Measurements from ENCODE around the gene ANTXR1. TPM values are rescaled to one million over a fixed set of nuclear protein-coding genes. Genes with fewer than 3 reads are reported as not detected.

The ANTXR1 gene
- total RNA-seq, 1 donor from 2014 or later: 43.1 TPM

DNA sequence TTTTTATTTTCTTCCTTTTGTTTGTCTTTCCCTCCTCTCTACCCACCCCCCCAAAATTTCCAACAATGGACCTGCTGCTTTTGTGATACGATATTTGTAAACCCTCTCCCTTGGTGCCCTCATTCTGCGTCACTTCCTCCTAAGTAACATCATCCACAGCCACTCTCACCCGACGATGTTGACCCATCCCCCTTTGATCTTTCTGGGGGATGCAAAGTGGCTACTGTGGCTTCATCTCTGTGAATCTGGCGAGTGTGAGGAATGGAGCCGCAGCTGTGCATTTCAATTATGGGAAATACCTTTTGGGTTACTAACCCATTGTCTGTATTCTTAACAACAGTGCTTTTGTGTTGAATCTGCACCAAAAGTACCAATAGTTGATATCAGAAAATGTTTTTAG lies 19.4 kb downstream of the ANTXR1 start:
- peak; percentile 52 for DNase-seq (ENCODE audit: extremely low read depth, low read depth, low spot score)

DNA sequence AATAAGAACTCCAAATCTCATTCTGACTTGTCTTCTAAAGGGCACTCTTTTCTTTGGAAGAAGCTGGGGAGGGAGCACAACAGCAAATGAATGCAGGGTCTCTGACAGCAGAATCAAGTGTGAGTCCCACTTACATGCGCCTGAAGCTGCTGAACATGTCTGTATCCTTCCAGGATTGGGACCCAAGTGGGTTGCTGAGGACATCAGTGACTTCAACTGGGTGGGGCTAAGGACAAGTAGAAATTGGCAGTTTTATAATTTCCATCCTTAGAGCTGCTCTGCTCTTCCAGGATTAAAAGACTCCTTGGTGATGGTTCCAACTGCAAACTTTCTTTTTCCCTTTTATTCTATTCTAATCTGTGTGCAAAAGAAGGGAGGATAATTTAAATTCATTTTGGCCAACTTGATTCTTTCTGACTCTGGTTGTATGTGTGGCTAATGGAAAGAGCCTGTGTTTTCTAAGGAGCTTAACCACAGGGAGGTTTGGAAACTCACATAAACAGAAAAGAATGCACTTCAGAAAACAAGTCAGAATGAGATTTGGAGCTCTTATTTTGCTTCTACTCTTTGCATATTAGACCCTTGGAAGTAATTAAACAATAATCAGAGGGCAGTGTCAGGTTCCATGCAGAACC lies 20.6 kb downstream of the ANTXR1 start:
- no peak for DNase-seq (ENCODE audit: extremely low read depth, low read depth, low spot score)

DNA sequence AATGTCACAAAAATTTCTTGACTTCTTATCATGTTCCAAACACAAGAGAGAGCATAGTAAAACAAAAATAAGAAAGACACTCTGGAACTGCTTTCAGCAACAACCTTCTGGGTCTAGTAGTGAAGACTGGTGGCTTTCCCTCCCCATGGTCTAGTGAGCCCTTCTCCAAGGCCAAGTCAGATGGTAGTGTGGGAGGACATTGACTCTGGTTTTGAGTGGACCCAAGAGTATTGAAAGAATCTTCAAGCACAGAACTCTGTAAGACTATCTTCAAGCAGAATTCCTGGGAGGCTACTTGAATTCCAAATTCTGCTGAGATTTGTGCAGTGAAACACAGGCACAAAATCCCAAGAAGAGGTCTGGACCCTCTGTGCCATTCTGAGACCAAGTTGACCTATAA lies 21.1 kb downstream of the ANTXR1 start:
- no peak for DNase-seq (ENCODE audit: extremely low read depth, low read depth, low spot score)

GRCh38 chr2:69034845-69035244 lies 21.9 kb downstream of the ANTXR1 start:
- no peak for DNase-seq (ENCODE audit: extremely low read depth, low read depth, low spot score)

GRCh38 chr2:69036926-69037325 lies 23.9 kb downstream of the ANTXR1 start:
- DNase-seq (ENCODE audit: extremely low read depth, low read depth, low spot score): no peak

- no peak for DNase-seq (ENCODE audit: extremely low read depth, low read depth, low spot score)
Measured at GRCh38 chr2:69041214-69041613, 28.2 kb downstream of the ANTXR1 start.

DNA sequence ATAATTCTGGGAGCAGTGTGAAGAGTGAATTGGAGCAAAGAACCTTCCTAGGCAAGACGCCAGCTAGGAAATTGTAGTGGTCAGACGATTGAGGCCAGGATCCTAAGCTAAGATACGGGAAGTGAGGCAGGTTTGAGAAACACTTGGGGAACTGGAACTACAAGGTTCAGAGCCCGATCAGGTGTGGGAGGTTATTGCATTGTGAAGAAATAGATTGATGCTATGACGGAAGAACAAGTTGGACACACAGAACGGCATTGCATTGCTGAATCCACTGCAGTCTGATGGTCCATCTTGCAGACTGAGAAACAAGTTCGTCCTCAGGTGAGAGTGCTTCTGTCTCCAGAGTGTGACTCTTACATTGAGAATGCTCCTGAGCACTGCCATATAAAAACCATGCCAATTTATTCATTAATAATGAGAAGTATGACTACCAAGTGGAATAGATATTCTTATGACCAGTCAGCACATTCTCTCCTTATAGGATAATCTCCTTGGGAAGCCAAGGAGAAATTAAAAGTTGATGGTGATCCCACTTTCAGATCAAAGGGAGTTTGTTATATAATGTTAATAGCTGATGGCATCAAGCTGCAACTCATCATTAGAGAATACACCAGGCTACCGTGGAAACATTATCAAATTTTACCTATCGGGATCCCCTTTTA lies 30.9 kb downstream of the ANTXR1 start:
- no peak for DNase-seq (ENCODE audit: extremely low read depth, low read depth, low spot score)

DNA sequence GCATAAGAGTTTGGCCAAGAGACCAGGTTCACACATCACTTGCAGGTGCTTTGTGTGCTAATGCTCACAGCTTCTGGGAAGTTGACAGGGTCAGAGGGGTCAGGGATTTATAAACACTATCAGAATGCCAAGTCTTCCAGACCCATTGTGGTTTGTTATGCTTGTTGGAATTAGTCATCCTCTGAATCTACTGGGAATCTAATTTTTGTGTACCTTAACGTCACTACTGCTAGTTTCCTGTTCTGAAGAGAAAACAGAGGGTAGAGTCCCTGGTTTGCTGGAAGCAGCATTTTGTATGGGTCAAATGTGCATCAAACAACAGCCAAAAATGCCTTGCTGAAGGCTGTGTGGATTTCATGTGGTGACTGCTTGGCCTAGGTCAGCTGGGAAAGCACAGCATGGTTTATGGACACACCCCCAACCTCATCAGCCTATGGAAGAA lies 33.3 kb downstream of the ANTXR1 start:
- peak; percentile 98 for DNase-seq (ENCODE audit: extremely low read depth, low read depth, low spot score)

DNA sequence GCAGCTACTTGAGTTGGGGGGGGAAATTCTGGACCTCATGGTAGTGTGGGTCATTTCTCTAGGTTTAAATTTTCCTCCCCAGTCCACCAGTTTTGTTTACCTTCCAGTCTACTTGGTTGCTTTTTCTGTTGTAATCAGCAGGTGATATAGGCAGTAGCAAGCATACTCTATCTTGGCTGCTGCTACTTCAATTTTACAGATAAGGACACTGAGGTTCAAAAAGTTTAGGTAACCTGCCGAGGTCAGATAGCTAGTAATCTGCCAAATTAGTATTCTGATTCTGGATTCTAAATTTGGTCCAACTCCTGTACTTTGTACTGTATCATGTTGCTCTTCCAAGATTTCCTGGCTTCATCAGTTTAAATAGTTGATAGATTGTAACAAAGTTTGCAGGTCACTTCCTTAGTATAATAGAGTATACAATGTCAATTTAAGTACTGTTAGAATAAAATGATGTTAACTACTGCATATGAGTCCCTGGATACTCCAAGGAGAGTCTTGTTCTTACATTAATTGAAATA lies 34.7 kb downstream of the ANTXR1 start:
- no peak for DNase-seq (ENCODE audit: extremely low read depth, low read depth, low spot score)

GRCh38 chr2:69050802-69051201 lies 37.8 kb downstream of the ANTXR1 start:
- no peak for DNase-seq (ENCODE audit: extremely low read depth, low read depth, low spot score)

DNA sequence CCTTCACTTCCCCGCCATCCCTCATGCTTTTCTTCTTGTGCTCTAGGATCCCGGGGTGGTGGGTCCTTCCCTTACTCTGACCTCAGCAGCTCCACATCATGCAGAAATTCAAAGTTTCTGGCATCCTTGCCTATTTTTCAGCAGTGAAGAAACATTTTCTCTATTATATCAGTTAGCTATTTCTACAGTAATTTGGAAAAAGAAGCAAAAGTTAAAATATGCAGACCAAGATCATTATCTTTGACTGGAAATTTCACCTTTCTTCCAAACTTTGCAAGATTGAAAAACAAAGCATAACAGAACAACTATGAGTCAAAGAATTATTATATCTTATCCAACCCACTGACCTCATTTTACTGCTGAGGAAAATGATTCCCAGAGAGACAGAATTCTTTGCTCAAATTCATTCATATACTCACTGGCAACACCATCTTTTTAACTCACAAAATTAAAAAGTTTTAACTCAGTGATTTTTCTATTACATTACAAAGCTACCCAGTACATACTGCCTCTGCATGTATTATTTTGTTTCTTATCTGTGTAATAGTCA lies 40.5 kb downstream of the ANTXR1 start:
- DNase-seq (ENCODE audit: extremely low read depth, low read depth, low spot score): no peak

- DNase-seq (ENCODE audit: extremely low read depth, low read depth, low spot score): no peak
Measured at GRCh38 chr2:69054431-69054830, 41.5 kb downstream of the ANTXR1 start.

GRCh38 chr2:69055688-69056470 lies 42.9 kb downstream of the ANTXR1 start:
- no peak for DNase-seq (ENCODE audit: extremely low read depth, low read depth, low spot score)

- no peak for DNase-seq (ENCODE audit: extremely low read depth, low read depth, low spot score)
Measured at GRCh38 chr2:69057660-69058059, 44.7 kb downstream of the ANTXR1 start.

DNA sequence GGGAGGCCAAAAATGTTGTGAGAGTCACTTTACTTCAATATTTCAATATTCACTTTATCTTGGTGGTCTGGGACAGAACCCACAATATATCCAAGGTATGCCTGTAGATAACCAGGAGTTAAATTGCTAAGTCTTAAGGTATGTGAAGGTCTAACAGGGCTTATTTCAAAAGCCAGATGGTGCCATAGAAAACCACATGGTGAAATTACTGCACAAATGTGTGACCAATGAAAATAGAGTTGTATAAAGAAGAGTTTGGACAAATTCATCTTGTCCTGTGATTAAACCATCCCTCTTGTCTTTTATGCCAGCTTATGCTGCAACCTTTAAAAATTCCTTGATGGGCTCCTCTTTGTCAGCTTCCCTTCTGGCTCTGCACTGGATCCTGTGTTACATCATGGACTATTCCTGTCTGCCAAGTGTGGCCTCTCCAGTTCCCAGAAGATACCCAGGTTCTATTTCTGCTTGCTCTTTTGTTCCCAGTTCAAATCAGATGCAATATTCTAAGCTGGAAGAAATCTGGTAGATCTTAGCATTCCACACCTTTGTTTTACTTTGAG lies 46.8 kb downstream of the ANTXR1 start:
- DNase-seq (ENCODE audit: extremely low read depth, low read depth, low spot score): no peak

- no peak for DNase-seq (ENCODE audit: extremely low read depth, low read depth, low spot score)
Measured at GRCh38 chr2:69060938-69061501, 48.0 kb downstream of the ANTXR1 start.

DNA sequence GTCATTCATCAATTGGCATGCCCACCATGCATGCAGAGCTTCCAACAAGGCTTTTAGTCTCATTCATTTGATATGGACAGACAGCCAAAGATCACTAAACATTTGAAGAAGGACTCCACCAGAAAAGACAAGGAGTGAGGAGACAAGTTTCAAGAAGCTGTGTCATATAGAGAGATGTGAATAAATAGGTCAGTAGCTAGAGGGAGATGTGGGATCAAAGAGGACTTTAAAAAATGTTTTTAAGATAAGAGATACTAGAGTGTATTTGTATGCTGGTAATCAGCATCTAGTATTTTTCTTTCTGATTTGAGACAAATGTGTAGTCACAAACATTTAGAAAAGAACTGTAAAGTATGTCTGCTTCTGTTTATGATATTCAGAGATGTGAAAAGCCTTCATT lies 48.5 kb downstream of the ANTXR1 start:
- no peak for DNase-seq (ENCODE audit: extremely low read depth, low read depth, low spot score)

DNA sequence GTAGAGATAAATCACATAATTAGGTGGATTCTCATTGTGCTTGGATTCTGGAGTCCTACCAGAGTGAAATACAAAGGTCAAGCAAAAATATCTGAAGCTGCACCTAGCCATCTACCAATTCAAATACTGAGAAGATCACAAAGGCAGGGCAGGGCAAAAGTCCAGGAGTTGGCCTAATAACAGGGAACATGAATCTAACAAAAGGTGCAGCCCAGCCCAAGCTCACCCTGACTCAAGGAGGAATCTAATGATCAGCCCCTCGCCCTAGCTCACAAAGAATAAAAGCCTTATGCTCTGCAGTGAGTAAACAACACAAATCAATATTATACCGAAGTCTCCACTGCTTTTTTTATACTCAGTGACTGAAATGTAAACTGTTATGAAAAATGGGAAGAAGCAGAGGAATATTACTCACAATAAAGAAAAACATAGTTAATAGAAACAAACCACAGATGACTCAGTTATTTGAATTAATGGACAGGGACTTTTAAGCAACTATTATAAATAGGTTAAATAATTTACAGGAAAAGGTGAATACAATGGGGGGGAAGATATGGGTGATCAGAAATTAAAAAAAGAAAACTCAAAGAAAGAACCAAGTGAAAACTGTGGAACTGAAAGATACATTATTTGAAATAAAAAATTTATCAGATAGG lies 49.5 kb downstream of the ANTXR1 start:
- no peak for DNase-seq (ENCODE audit: extremely low read depth, low read depth, low spot score)

DNA sequence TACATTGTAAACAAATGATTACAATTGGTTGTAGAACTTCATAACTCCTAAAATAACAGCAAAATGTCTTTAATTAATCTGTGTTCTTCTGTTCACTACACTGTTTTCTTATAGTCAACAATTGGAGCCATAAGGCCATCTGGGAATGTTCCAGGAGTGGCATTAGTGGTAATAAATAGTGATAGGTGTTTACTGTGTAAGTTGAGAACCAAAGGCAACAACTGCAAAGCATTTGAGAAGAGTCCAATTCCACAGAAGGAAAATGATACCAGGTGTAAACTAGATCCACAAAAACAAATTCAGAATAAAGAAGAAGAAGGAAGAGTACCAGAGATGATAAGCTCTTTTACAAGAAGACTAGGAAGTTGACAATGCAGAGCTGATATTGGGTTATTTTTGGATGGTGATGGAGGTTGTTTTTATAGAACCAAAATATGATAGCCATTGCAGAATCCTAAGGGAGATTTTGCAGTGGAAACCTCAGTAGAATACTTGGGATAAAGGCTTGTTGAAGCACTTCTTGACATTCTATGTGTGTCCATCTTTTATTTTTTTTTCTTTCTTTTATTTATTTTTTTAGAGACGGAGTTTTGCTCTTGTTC lies 52.9 kb downstream of the ANTXR1 start:
- DNase-seq (ENCODE audit: extremely low read depth, low read depth, low spot score): no peak
